A673 (cell line): ENCODE measurements around the gene TTYH3. TPM values are rescaled to one million over a fixed set of nuclear protein-coding genes. Genes with fewer than 3 reads are reported as not detected.

Experiments used
- BruUV-seq: library from RNA; stranded (reverse); fragments of 400-500 nt; replicated peaks from 2 replicates; lab custom pipeline; 2021; lab: Mats Ljungman, UMichigan
- CTCF ChIA-PET: fragments of 300-600 bp; sonication (Branson Sonifier 250); formaldehyde crosslinking; loops from one replicate; lab custom pipeline; 2022; ENCODE audit warnings: antibody characterized with exemption; lab: Charles Lee
- POLR2A ChIA-PET: fragments of 300-600 bp; sonication (Branson Sonifier 250); formaldehyde crosslinking; loops from one replicate; lab custom pipeline; 2022; ENCODE audit warnings: antibody characterized with exemption; ENCODE audit not compliant: low non-redundant PET; lab: Charles Lee
- DNase-seq: peaks from one replicate; pipeline ENCODE4 v3.0.0-alpha.2; 2015; ENCODE audit warnings: low spot score
- H3K27ac ChIP-seq: fragments of 200-600 bp; sonication (generic); 2 replicates; pipeline ENCODE4 v1.5.1; 2016; ENCODE audit warnings: mixed run types, low read depth, mild to moderate bottlenecking, mixed read lengths, antibody characterized with exemption, low read length; ENCODE audit not compliant: poor library complexity, severe bottlenecking
- H3K27me3 ChIP-seq: fragments of 200-600 bp; sonication (generic); replicated peaks from 2 replicates; pipeline ENCODE4 v1.6.1; 2017; ENCODE audit warnings: mixed run types, low read depth, mild to moderate bottlenecking, mixed read lengths, antibody characterized with exemption, low read length; ENCODE audit not compliant: insufficient read depth, poor library complexity
- H3K36me3 ChIP-seq: fragments of 200-600 bp; sonication (generic); 2 replicates; pipeline ENCODE4 v1.6.1; 2016; ENCODE audit warnings: mixed run types, mild to moderate bottlenecking, mixed read lengths, antibody characterized with exemption, low read length; ENCODE audit not compliant: insufficient read depth, poor library complexity, severe bottlenecking
- H3K4me1 ChIP-seq: fragments of 200-600 bp; sonication (generic); 2 replicates; pipeline ENCODE4 v1.6.1; 2017; ENCODE audit warnings: mixed run types, mild to moderate bottlenecking, mixed read lengths, antibody characterized with exemption, low read length; ENCODE audit not compliant: insufficient read depth, poor library complexity, severe bottlenecking
- H3K4me3 ChIP-seq: fragments of 200-600 bp; sonication (generic); 2 replicates; pipeline ENCODE4 v1.5.1; 2016; ENCODE audit warnings: low read depth, mixed run types, mild to moderate bottlenecking, mixed read lengths, low read length; ENCODE audit not compliant: poor library complexity, severe bottlenecking
- H3K9me3 ChIP-seq: fragments of 200-600 bp; sonication (generic); 2 replicates; pipeline ENCODE4 v1.6.1; 2016; ENCODE audit warnings: mixed run types, low read depth, mild to moderate bottlenecking, mixed read lengths, antibody characterized with exemption, low read length; ENCODE audit not compliant: poor library complexity, severe bottlenecking
- CTCF ChIP-seq: fragments of 300-800, 200-600 bp; sonication (generic); conservative IDR thresholded peaks from 2 replicates; pipeline ENCODE4 v1.5.1; 2017; ENCODE audit warnings: low read depth, mild to moderate bottlenecking, antibody characterized with exemption, low read length, moderate library complexity, mixed read lengths
- EZH2 ChIP-seq: fragments of 200-600 bp; sonication (generic); IDR thresholded peaks from 2 replicates; pipeline ENCODE4 v1.6.1; 2017; ENCODE audit warnings: borderline replicate concordance, low read depth, mild to moderate bottlenecking, mixed read lengths, antibody characterized with exemption, low read length; ENCODE audit not compliant: poor library complexity, severe bottlenecking
- intact Hi-C: fragments of 100-400 bp; cut with micrococcal nuclease; formaldehyde crosslinking; loops from one replicate; pipeline ENCODE4 v1.10.0; 2022; ENCODE audit not compliant: unreplicated experiment
- total RNA-seq: library from RNA; stranded (reverse); gene quantifications from 2 replicates; pipeline ENCODE4 v1.2.3, GENCODE V29; 2021

Gene TTYH3
- total RNA-seq, 1 experiment from 2014 or later, result 248 TPM

GRCh38 chr7:2613931-2614600, 17.7 kb upstream of the TTYH3 start:
- H3K27ac ChIP-seq, result no peak overlapping the region
- intact Hi-C loops, result no loop called here
- H3K9me3 ChIP-seq, result no peaks in the 10 kb centered on the region
- no peaks in the 10 kb centered on the region for H3K27me3 ChIP-seq
- peak; percentile 27 for DNase-seq
- BruUV-seq, result TSS peak; percentile 63
- H3K36me3 ChIP-seq, result no peaks in the 10 kb centered on the region
- no peak overlapping the region for H3K4me3 ChIP-seq
- ChIA-PET CTCF (interaction anchor here (0.7 to 0.9 kb wide), 2 partner anchors 13 to 59 kb away, joined by 3 to 4 read pairs; partner anchors contain the start of gene BRAT1), POLR2A (no interaction called here)
- TF ChIP-seq EZH2 (no peak), CTCF (no peak)
- peaks cover 30% of the 10 kb centered on the region for H3K4me1 ChIP-seq

GRCh38 chr7:2614631-2615330, 17.0 kb upstream of the TTYH3 start:
- ChIA-PET CTCF (interaction anchor here (0.9 kb wide), 1 partner anchor 59 kb away, joined by 4 read pairs; the partner anchor contains the start of gene BRAT1), POLR2A (no interaction called here)
- no peaks in the 10 kb centered on the region for H3K9me3 ChIP-seq
- H3K27me3 ChIP-seq, result no peaks in the 10 kb centered on the region
- H3K4me3 ChIP-seq, result no peak overlapping the region
- no peak overlapping the region for H3K27ac ChIP-seq
- no peak for DNase-seq
- intact Hi-C loops, result no loop called here
- no peaks in the 10 kb centered on the region for H3K36me3 ChIP-seq
- TF ChIP-seq CTCF, result no peak
- no peak for TF ChIP-seq EZH2
- H3K4me1 ChIP-seq, result peaks cover 32% of the 10 kb centered on the region
- no TSS peak for BruUV-seq

GRCh38 chr7:2616387-2617324, 15.1 kb upstream of the TTYH3 start:
- DNase-seq, result no peak
- Histone ChIP-seq H3K27me3 (no peaks in the 10 kb centered on the region), H3K36me3 (no peaks in the 10 kb centered on the region), H3K4me1 (peaks cover 32% of the 10 kb centered on the region), H3K4me3 (no peak overlapping the region), H3K27ac (no peak overlapping the region), H3K9me3 (no peaks in the 10 kb centered on the region)
- CTCF ChIA-PET, result no interaction called here
- POLR2A ChIA-PET, result no interaction called here
- TF ChIP-seq EZH2, result no peak
- TF ChIP-seq CTCF, result no peak
- BruUV-seq, result no TSS peak
- intact Hi-C loops, result no loop called here
